Fibroblast of lung (primary cell): ENCODE results near the gene AGAP1. TPM values are rescaled to one million over a fixed set of nuclear protein-coding genes. Genes with fewer than 3 reads are reported as not detected.

Experiments used
- DNase-seq, 2 donors: peaks; one replicate each; pipeline versions ENCODE4 v3.0.0 to v3.0.0-alpha.2; 2010; ENCODE audit warnings: low read depth in 2 of 2
- H2AFZ ChIP-seq: 2 replicates; pipeline ENCODE4 v1.5.1; 2012; ENCODE audit warnings: low read length, control low read depth, inconsistent platforms
- H3K27ac ChIP-seq: 2 replicates; pipeline ENCODE4 v1.5.1; 2011; ENCODE audit warnings: low read length, control low read depth; ENCODE audit not compliant: insufficient read depth
- H3K27me3 ChIP-seq: 2 replicates; pipeline ENCODE4 v1.5.1; 2011; ENCODE audit warnings: mild to moderate bottlenecking, low read length; ENCODE audit not compliant: control insufficient read depth, insufficient read depth
- H3K36me3 ChIP-seq: 2 replicates; pipeline ENCODE4 v1.5.1; 2011; ENCODE audit warnings: low read length; ENCODE audit not compliant: control insufficient read depth, insufficient read depth
- H3K4me1 ChIP-seq: 2 replicates; pipeline ENCODE4 v1.5.1; 2011; ENCODE audit warnings: low read length; ENCODE audit not compliant: control insufficient read depth, insufficient read depth; ENCODE audit errors: extremely low read depth
- H3K4me2 ChIP-seq: 2 replicates; pipeline ENCODE4 v1.5.1; 2011; ENCODE audit warnings: low read length, control low read depth; ENCODE audit not compliant: insufficient read depth; ENCODE audit errors: extremely low read depth
- H3K4me3 ChIP-seq, 4 experiments: fragments of 200-600 bp in 1 of 4; sonication (generic) in 1 of 4; replicated peaks in 1 of 4; 2 replicates each; pipeline ENCODE4 v1.5.1; 2011 to 2016; ENCODE audit warnings: low read length in 4 of 4, low read depth in 3 of 4, mild to moderate bottlenecking in 3 of 4, control low read depth in 2 of 4, inconsistent platforms in 1 of 4, mixed read lengths in 1 of 4; ENCODE audit not compliant: insufficient read depth in 1 of 4; ENCODE audit errors: control extremely low read depth in 1 of 4
- H3K79me2 ChIP-seq: 2 replicates; pipeline ENCODE4 v1.5.1; 2012; ENCODE audit warnings: mild to moderate bottlenecking, low read length, inconsistent platforms; ENCODE audit not compliant: control insufficient read depth, insufficient read depth
- H3K9ac ChIP-seq: 2 replicates; pipeline ENCODE4 v1.5.1; 2011; ENCODE audit warnings: mild to moderate bottlenecking, low read length, control low read depth; ENCODE audit not compliant: insufficient read depth
- H3K9me3 ChIP-seq: 2 replicates; pipeline ENCODE4 v1.5.1; 2012; ENCODE audit warnings: low read depth, low read length; ENCODE audit not compliant: control insufficient read depth, insufficient read depth
- H4K20me1 ChIP-seq: 2 replicates; pipeline ENCODE4 v1.5.1; 2011; ENCODE audit warnings: low read length; ENCODE audit not compliant: control insufficient read depth, insufficient read depth; ENCODE audit errors: extremely low read depth
- EZH2 ChIP-seq: IDR thresholded peaks from 2 replicates; pipeline ENCODE4 v1.5.1; 2012; ENCODE audit warnings: low read length, control low read depth, mild to moderate bottlenecking; ENCODE audit errors: missing control alignments
- polyA plus RNA-seq, 2 donors: library from polyadenylated mRNA; depleted of rRNA in 1 of 2; stranded (reverse) in 1 of 2; unstranded in 1 of 2; fragments of >200 nt; gene quantifications; 2 replicates each; pipeline ENCODE4 v1.2.1, GENCODE V29; 2011 to 2012; ENCODE audit warnings: missing spikeins in 1 of 2
- total RNA-seq: library from RNA; depleted of rRNA; stranded (reverse); fragments of >200 nt; gene quantifications from 2 replicates; pipeline ENCODE4 v1.2.1, GENCODE V29; 2014
- TF ChIP-seq, protein P1 (sequence below), 2 donors: IDR thresholded peaks in 1 of 2; conservative IDR thresholded peaks in 1 of 2; 1 replicate in 1 of 2; 2 replicates in 1 of 2; pipeline ENCODE4 v1.5.1; 2011 to 2012; ENCODE audit warnings: low read length in 2 of 2, control low read depth in 1 of 2, inconsistent platforms in 1 of 2, low read depth in 1 of 2, mild to moderate bottlenecking in 1 of 2

AGAP1 gene
- total and polyA plus RNA-seq, 2 donors (not counting 1 experiment from before 2014, with no cell fraction given): 10.6 to 14.0 TPM

DNA sequence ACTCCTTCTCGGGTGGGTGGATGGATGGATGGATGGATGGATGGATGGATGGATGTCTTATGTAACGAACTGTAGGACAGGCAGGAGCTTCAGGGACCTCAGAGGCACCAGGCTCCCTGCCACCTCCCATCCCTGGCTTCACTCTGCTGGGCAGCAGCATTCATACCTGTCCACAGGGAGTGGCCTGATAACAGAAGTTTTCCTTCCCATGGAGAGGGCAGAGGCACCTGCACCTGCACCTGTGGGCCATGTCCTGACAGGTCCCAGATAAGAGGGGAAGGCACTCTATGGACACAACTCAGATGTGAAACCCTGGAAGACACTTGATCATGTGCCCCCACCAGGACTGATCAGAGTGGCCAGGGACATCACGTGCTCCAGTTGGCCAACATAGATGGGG lies 532.0 kb downstream of the AGAP1 start:
- H3K79me2 ChIP-seq: no peaks in the 10 kb centered on the region
- H3K4me3 ChIP-seq: no peak overlapping the region
- no peak for DNase-seq
- no peak overlapping the region for H3K9ac ChIP-seq
- no peaks in the 10 kb centered on the region for H3K27me3 ChIP-seq
- H3K4me1 ChIP-seq: no peaks in the 10 kb centered on the region
- H3K9me3 ChIP-seq: no peaks in the 10 kb centered on the region
- H3K27ac ChIP-seq: no peak overlapping the region
- no peak overlapping the region for H2AFZ ChIP-seq
- TF ChIP-seq EZH2: no peak
- TF ChIP-seq, protein P1, sequence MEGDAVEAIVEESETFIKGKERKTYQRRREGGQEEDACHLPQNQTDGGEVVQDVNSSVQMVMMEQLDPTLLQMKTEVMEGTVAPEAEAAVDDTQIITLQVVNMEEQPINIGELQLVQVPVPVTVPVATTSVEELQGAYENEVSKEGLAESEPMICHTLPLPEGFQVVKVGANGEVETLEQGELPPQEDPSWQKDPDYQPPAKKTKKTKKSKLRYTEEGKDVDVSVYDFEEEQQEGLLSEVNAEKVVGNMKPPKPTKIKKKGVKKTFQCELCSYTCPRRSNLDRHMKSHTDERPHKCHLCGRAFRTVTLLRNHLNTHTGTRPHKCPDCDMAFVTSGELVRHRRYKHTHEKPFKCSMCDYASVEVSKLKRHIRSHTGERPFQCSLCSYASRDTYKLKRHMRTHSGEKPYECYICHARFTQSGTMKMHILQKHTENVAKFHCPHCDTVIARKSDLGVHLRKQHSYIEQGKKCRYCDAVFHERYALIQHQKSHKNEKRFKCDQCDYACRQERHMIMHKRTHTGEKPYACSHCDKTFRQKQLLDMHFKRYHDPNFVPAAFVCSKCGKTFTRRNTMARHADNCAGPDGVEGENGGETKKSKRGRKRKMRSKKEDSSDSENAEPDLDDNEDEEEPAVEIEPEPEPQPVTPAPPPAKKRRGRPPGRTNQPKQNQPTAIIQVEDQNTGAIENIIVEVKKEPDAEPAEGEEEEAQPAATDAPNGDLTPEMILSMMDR (conservative IDR thresholded peaks at IDR 0.05 in 1 of 2, IDR thresholded peaks at IDR 0.05 in 1 of 2; ENCODE audit: low read depth in 1 of 2, low read length in 2 of 2): no peak
- H4K20me1 ChIP-seq: no peaks in the 10 kb centered on the region
- H3K4me2 ChIP-seq: no peak overlapping the region
- no peaks in the 10 kb centered on the region for H3K36me3 ChIP-seq

DNA sequence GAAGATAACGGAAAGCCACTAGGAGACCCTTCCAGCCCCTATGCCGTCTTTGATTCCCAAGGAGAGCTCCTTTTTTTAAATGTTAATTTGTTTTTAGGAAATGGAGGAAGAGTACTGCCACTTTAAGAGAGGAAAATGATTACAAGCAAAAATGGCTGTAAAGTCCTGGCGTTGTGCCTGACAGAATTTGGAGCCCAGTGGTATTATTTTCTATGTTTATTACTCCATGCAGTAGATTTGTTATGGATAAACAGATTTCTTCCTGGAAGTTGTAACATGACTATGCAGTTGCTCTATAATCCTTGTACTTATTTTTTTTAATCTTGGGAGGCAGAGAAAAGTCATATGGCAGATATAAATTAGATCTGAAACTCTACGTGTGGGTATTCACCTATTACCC lies 533.0 kb downstream of the AGAP1 start:
- Histone ChIP-seq H3K27ac (no peak overlapping the region), H3K36me3 (no peaks in the 10 kb centered on the region), H3K4me1 (no peaks in the 10 kb centered on the region), H4K20me1 (no peaks in the 10 kb centered on the region), H3K9ac (no peak overlapping the region), H3K27me3 (no peaks in the 10 kb centered on the region), H3K4me2 (no peak overlapping the region), H3K79me2 (no peaks in the 10 kb centered on the region), H3K9me3 (no peaks in the 10 kb centered on the region), H2AFZ (no peak overlapping the region), H3K4me3 (no peak overlapping the region)
- TF ChIP-seq, protein P1 (conservative IDR thresholded peaks at IDR 0.05 in 1 of 2, IDR thresholded peaks at IDR 0.05 in 1 of 2; ENCODE audit: low read depth in 1 of 2, low read length in 2 of 2): no peak
- TF ChIP-seq EZH2: no peak
- peak in 1 of 2 donors; percentile 54 for DNase-seq

DNA sequence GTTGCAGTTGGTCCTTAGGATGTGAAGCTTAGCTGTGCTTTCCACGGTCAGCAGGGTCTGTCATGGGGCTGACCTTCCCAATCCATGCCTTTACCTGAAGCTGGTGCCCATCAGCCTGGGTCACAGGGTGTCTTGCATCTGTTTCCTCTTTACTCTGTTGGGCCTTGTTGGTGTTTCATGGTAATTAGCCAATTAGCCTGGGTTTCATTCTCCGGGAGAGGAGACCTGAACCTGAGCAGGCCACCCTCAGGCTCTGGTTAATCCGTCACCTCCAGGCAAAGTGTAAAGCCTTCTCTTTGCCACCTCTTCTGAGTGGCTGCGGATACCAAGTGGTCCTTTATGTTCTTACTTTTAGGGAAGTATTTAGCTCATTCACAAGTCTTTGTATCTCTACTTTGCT lies 534.2 kb downstream of the AGAP1 start:
- Histone ChIP-seq H3K27ac (no peak overlapping the region), H3K36me3 (no peaks in the 10 kb centered on the region), H3K4me3 (no peak overlapping the region), H3K9me3 (no peaks in the 10 kb centered on the region), H4K20me1 (no peaks in the 10 kb centered on the region), H3K4me2 (no peak overlapping the region), H3K4me1 (no peaks in the 10 kb centered on the region), H3K9ac (no peak overlapping the region), H3K79me2 (no peaks in the 10 kb centered on the region), H3K27me3 (no peaks in the 10 kb centered on the region), H2AFZ (no peak overlapping the region)
- TF ChIP-seq, protein P1 (conservative IDR thresholded peaks at IDR 0.05 in 1 of 2, IDR thresholded peaks at IDR 0.05 in 1 of 2; ENCODE audit: low read depth in 1 of 2, low read length in 2 of 2): no peak
- TF ChIP-seq EZH2: no peak
- DNase-seq: no peak
